GM12875 (cell line): Measurements from ENCODE around the gene PLBD1.
A peak's percentile ranks its signal among the peaks of the same experiment; 100 is the strongest.

ENCODE experiments used
- H3K4me3 ChIP-seq: one replicate; pipeline ENCODE4 v1.5.1; 2011; ENCODE audit warnings: low read depth, low read length, control low read depth
- CTCF ChIP-seq: IDR thresholded peaks from 2 replicates; pipeline ENCODE4 v1.5.1; 2011; ENCODE audit warnings: low read depth, mild to moderate bottlenecking, control low read depth, inconsistent platforms, low read length, moderate library complexity, borderline replicate concordance; ENCODE audit not compliant: insufficient read depth

The PLBD1 gene

DNA sequence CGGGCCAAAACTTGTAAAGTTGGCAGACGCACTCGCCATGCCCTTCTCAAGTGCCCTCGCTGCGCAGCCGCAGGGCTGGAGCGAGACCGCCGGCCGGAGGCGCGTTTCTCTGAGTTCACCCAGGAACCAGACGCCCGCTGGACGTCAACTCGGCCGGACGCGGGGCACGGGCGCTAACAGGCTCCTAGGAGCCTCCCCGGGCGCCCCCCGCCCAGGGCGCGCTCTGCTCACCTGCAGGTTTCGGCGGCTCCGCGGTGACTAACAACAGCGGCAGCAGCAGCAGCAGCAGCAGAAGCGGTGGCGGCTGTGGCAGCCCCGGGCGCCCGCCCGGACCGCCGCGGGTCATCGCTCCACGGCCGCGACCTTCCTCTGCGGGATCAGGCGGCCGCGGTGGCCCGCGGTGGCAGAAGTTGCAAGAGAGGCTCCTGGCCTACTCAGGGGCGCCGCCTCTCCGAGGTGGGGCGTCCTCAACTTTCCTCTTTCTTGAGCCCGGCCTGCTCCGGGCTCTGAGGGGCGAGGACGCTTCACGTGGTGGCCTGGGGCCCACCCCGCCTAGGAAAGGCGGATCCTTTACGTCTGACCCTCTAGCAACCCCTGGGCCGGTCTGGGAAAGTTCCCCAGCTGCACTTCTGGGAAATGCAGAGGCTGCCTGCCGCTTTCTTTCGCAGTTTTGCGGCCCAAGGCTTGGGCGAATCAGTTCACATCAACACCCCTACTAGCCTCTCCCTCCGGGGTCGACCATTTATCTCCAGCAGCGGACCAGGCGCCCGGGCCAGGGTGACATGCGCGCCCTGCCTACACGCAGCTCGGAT is at the start of gene PLBD1:
PLBD1 (minus strand) TSS at position 533 of the 812 bp plus-strand sequence; CDS start at position 346, 187 bp downstream.
- TF ChIP-seq CTCF: no peak
- peak within 1 kb of the TSS; percentile 53 for H3K4me3 ChIP-seq

DNA sequence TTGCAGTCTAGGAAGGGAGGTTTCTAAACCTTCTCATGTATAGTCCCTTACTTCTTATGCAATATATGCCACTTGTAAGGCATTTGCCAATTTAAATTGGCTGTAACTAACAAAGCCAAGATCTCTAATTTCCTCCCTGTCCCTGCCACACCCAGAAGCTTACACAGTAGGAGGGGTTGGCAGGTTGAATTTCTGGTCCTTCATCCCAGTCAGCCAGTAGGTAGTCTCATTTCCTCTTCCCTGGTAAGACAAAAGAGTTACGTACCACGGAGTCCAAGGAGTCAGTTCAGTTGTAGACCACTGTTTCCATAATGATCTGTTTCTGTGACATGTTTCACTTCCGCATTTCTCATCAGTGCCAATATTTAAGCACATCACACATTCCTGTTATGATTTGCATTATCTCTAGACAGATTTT is 47.0 kb upstream of the PLBD1 start:
- no peak overlapping the region for H3K4me3 ChIP-seq
- no peak for TF ChIP-seq CTCF

GRCh38 chr12:14613718-14614117 is 46.0 kb upstream of the PLBD1 start:
- no peak overlapping the region for H3K4me3 ChIP-seq
- TF ChIP-seq CTCF: no peak

- H3K4me3 ChIP-seq: no peak overlapping the region
- TF ChIP-seq CTCF: no peak
Measured at GRCh38 chr12:14612898-14613445, 45.3 kb upstream of the PLBD1 start.

- TF ChIP-seq CTCF: no peak
- no peak overlapping the region for H3K4me3 ChIP-seq
Measured at GRCh38 chr12:14612250-14612649, 44.6 kb upstream of the PLBD1 start.

GRCh38 chr12:14611640-14612203 is 44.0 kb upstream of the PLBD1 start:
- TF ChIP-seq CTCF: no peak
- H3K4me3 ChIP-seq: no peak overlapping the region
